Measurements from ENCODE around the gene SPPL2B. TPM values are rescaled to one million over a fixed set of nuclear protein-coding genes. Genes with fewer than 3 reads are reported as not detected.

Gene SPPL2B
- total and polyA plus RNA-seq, 8 donors: 13.6 to 450 (median 74.1) TPM

DNA sequence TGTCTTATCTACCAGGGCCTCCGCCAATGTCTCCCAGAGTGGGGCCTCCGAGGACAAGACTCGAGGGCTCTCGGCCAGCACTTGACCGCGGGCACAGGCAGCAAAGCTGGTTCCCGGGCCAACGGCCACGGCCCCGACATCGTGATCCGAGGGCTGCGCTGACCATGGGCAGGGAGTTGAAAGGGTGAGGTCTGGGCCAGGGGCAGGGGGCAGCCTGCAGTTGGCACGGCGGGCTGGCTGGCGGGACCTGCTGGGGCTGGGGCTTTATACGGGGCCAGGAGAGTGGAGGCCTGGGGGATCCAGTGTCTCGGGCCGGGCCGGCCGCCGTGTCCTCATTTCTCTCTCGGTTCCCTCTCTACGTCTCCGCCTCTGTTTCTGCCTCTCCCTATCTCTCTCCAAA, 10.7 kb upstream of the SPPL2B start:
- H3K4me1 ChIP-seq: peaks cover 0 to 5% (median 3%) of the 10 kb centered on the region in 4 donors
- H3K27me3 ChIP-seq: peaks cover 0 to 9% (median 6%) of the 10 kb centered on the region in 3 donors
- intact Hi-C loops (cut with DNase I; ENCODE audit: low total_unique reads): no loop called here
- no peak for DNase-seq
- H3K36me3 ChIP-seq: peaks cover 3 to 22% (median 19%) of the 10 kb centered on the region in 4 donors
- H3K9me3 ChIP-seq: peaks cover 0 to 13% (median 8%) of the 10 kb centered on the region in 4 donors
- H3K27ac ChIP-seq: no peak overlapping the region
- 77 to 89% (median 83%) methylated on average over 16 to 25 of the region's 25 CpGs for WGBS, 5 donors
- no peak overlapping the region for H3K4me3 ChIP-seq
- TF ChIP-seq POLR2A (IDR thresholded peaks at IDR 0.05): no peak
- TF ChIP-seq POLR2AphosphoS5 (IDR thresholded peaks at IDR 0.05): no peak
- TF ChIP-seq, protein P1, sequence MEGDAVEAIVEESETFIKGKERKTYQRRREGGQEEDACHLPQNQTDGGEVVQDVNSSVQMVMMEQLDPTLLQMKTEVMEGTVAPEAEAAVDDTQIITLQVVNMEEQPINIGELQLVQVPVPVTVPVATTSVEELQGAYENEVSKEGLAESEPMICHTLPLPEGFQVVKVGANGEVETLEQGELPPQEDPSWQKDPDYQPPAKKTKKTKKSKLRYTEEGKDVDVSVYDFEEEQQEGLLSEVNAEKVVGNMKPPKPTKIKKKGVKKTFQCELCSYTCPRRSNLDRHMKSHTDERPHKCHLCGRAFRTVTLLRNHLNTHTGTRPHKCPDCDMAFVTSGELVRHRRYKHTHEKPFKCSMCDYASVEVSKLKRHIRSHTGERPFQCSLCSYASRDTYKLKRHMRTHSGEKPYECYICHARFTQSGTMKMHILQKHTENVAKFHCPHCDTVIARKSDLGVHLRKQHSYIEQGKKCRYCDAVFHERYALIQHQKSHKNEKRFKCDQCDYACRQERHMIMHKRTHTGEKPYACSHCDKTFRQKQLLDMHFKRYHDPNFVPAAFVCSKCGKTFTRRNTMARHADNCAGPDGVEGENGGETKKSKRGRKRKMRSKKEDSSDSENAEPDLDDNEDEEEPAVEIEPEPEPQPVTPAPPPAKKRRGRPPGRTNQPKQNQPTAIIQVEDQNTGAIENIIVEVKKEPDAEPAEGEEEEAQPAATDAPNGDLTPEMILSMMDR (IDR thresholded peaks at IDR 0.05): no peak
- no peak for TF ChIP-seq EP300 (IDR thresholded peaks at IDR 0.05)

DNA sequence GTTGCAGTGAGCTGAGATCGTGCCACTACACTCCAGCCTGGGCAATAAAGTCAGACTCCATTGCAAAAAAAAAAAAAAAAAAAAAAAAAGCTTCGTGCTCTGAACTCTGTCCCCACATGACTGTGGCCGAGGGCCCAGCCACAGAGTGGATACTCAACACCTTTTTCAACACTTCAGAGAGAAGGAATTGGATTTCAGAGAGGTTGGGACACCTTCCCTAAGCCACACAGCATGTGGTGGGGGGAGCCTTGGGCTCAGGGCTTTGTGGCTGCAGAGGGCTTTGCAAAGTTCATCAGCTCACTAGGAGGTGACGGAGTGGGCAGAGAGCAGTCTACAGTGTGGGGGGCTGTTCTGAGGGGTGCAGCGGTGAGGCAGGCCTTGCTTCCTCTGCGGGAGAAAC, 9.6 kb upstream of the SPPL2B start:
- Histone ChIP-seq H3K4me1 (peaks cover 0 to 5% (median 3%) of the 10 kb centered on the region in 4 donors), H3K36me3 (peaks cover 5 to 33% (median 30%) of the 10 kb centered on the region in 4 donors), H3K27ac (no peak overlapping the region), H3K27me3 (no peaks in the 10 kb centered on the region), H3K9me3 (peaks cover 0 to 13% (median 8%) of the 10 kb centered on the region in 4 donors), H3K4me3 (no peak overlapping the region)
- intact Hi-C loops (cut with DNase I; ENCODE audit: low total_unique reads): no loop called here
- DNase-seq: no peak
- 81 to 85% (median 82%) methylated on average over 5 to 6 of the region's 6 CpGs for whole genome bisulfite sequencing, 5 donors
- no peak for TF ChIP-seq EP300 (IDR thresholded peaks at IDR 0.05)
- TF ChIP-seq POLR2A (IDR thresholded peaks at IDR 0.05): no peak
- no peak for TF ChIP-seq POLR2AphosphoS5 (IDR thresholded peaks at IDR 0.05)
- TF ChIP-seq, protein P1 (IDR thresholded peaks at IDR 0.05): no peak

DNA sequence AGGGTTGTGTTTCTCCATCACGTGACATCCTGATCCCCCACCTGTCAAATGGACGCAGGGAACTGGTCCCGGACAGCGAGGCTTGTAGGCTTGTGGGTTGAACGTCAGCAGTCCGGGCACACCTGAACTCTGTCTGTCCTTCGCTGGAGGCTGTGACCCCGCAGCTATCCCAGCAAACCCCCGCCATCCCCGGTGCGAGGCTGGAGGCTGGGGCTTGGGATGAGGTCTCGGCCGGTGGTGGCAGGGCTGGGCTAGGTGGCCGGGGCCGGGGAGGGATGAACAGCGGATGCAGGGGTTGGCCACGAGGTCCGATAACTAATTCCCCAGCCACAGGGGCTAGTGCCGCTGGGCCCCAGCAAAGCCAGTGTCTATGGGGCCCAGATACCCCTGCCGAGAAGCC, 8.9 kb upstream of the SPPL2B start:
- H3K9me3 ChIP-seq: peaks cover 0 to 12% (median 8%) of the 10 kb centered on the region in 4 donors
- no peak for DNase-seq
- peaks cover 7 to 39% (median 37%) of the 10 kb centered on the region in 4 donors for H3K36me3 ChIP-seq
- no peak overlapping the region for H3K4me3 ChIP-seq
- intact Hi-C loops (cut with DNase I; ENCODE audit: low total_unique reads): no loop called here
- WGBS, 5 donors: 87 to 96% (median 91%) methylated on average over 9 to 20 of the region's 20 CpGs
- TF ChIP-seq POLR2A (IDR thresholded peaks at IDR 0.05) (no peak), POLR2AphosphoS5 (IDR thresholded peaks at IDR 0.05) (no peak), EP300 (IDR thresholded peaks at IDR 0.05) (no peak)
- TF ChIP-seq, protein P1 (IDR thresholded peaks at IDR 0.05): no peak
- H3K27me3 ChIP-seq: no peaks in the 10 kb centered on the region
- no peak overlapping the region for H3K27ac ChIP-seq
- peaks cover 0 to 5% (median 3%) of the 10 kb centered on the region in 4 donors for H3K4me1 ChIP-seq

DNA sequence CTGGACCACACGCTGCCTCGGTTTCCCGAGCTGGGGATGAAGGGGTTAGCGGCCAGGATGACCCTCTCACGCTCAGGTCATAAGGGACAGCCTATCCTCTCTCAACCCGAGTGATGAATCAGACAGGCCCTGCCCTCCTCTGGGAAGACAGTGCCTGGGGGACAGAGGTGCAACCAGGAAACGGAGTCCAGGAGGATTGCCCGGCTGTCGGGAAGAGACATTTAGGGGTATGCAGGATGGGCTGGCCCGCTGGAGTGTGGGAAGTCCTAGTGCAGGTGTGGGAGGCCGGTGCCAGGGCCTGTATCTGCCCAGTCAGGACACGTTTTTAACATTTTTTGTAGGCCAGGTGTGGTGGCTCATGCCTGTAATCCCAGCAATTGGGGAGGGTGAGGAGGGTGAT, 8.4 kb upstream of the SPPL2B start:
- H3K4me3 ChIP-seq: no peak overlapping the region
- intact Hi-C loops (cut with DNase I; ENCODE audit: low total_unique reads): loop anchor here (10.0 kb wide), 1 partner anchor 85 kb away; the partner anchor contains the start of genes PLEKHJ1 and SF3A2

DNA sequence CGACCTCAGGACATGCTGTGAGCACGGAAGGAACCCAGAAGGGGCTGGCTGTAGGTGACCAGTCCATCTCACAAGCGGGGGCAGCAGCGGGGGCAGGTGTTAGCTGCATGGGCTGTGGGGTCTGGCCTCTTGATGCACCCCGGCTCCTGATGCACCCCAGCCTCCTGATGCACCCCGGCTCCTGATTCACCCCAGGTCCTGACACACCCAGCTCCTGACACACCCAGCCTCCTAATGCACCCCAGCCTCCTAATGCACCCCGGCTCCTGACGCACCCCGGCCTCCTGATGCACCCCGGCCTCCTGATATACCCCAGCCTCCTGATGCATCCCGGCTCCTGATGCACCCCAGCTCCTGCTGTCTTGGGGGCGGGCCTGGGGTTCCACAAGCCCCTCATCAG, 7.5 kb upstream of the SPPL2B start:
- 83 to 94% (median 89%) methylated on average over 7 to 12 of the region's 12 CpGs for WGBS, 5 donors
- H3K4me3 ChIP-seq: no peak overlapping the region
- DNase-seq: no peak
- peaks cover 0 to 14% (median under 1%) of the 10 kb centered on the region in 4 donors for H3K4me1 ChIP-seq
- TF ChIP-seq EP300 (IDR thresholded peaks at IDR 0.05) (no peak), POLR2AphosphoS5 (IDR thresholded peaks at IDR 0.05) (no peak), POLR2A (IDR thresholded peaks at IDR 0.05) (no peak)
- TF ChIP-seq, protein P1 (IDR thresholded peaks at IDR 0.05): no peak
- H3K9me3 ChIP-seq: no peaks in the 10 kb centered on the region
- peaks cover 7 to 53% (median 51%) of the 10 kb centered on the region in 4 donors for H3K36me3 ChIP-seq
- H3K27ac ChIP-seq: no peak overlapping the region
- intact Hi-C loops (cut with DNase I; ENCODE audit: low total_unique reads): loop anchor here (10.0 kb wide), 1 partner anchor 86 kb away; the partner anchor contains the start of genes PLEKHJ1 and SF3A2
- no peaks in the 10 kb centered on the region for H3K27me3 ChIP-seq

More for the DNA sequence above, 8.4 kb upstream of the SPPL2B start:
- TF ChIP-seq POLR2AphosphoS5 (IDR thresholded peaks at IDR 0.05): no peak
- Histone ChIP-seq H3K36me3 (peaks cover 7 to 44% (median 42%) of the 10 kb centered on the region in 4 donors), H3K27me3 (no peaks in the 10 kb centered on the region), H3K9me3 (peaks cover 0 to 7% (median 3%) of the 10 kb centered on the region in 4 donors), H3K27ac (no peak overlapping the region), H3K4me1 (peaks cover 0 to 7% (median 3%) of the 10 kb centered on the region in 4 donors)
- 65 to 73% (median 68%) methylated on average over 10 to 12 of the region's 12 CpGs for WGBS, 5 donors
- no peak for DNase-seq
